AG09319 (cell line): Measurements from ENCODE around the gene PICK1.

Experiments used
- DNase-seq: peaks from one replicate; pipeline ENCODE4 v3.0.0-alpha.2; 2010; ENCODE audit warnings: low read depth; ENCODE audit errors: extremely low read depth
- TF ChIP-seq, protein P1 (sequence below): IDR thresholded peaks from 2 replicates; pipeline ENCODE4 v1.5.1; 2011; ENCODE audit warnings: low read depth, mild to moderate bottlenecking, inconsistent platforms, low read length, moderate library complexity

PICK1 gene

DNA sequence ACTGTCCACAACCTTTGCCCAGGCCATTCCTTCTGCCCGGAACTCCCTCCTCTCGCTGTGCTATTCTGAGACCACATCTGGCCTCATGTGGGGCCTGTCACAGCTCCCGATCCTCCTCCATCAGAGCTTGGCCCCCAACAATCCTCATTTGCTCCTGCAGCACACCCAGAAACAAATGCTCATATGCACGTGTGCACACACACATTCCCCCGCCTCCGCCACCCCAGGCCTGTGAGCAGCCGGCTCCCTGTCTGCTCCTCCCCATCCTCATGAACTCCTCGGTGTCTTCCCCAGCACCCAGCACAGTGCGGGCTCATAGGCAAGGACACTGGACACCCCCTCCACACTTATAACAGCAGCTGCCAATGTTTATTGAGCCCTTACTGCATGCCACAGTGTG is 29.7 kb upstream of the PICK1 start:
- TF ChIP-seq, protein P1, sequence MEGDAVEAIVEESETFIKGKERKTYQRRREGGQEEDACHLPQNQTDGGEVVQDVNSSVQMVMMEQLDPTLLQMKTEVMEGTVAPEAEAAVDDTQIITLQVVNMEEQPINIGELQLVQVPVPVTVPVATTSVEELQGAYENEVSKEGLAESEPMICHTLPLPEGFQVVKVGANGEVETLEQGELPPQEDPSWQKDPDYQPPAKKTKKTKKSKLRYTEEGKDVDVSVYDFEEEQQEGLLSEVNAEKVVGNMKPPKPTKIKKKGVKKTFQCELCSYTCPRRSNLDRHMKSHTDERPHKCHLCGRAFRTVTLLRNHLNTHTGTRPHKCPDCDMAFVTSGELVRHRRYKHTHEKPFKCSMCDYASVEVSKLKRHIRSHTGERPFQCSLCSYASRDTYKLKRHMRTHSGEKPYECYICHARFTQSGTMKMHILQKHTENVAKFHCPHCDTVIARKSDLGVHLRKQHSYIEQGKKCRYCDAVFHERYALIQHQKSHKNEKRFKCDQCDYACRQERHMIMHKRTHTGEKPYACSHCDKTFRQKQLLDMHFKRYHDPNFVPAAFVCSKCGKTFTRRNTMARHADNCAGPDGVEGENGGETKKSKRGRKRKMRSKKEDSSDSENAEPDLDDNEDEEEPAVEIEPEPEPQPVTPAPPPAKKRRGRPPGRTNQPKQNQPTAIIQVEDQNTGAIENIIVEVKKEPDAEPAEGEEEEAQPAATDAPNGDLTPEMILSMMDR = no peak
- DNase-seq = no peak

DNA sequence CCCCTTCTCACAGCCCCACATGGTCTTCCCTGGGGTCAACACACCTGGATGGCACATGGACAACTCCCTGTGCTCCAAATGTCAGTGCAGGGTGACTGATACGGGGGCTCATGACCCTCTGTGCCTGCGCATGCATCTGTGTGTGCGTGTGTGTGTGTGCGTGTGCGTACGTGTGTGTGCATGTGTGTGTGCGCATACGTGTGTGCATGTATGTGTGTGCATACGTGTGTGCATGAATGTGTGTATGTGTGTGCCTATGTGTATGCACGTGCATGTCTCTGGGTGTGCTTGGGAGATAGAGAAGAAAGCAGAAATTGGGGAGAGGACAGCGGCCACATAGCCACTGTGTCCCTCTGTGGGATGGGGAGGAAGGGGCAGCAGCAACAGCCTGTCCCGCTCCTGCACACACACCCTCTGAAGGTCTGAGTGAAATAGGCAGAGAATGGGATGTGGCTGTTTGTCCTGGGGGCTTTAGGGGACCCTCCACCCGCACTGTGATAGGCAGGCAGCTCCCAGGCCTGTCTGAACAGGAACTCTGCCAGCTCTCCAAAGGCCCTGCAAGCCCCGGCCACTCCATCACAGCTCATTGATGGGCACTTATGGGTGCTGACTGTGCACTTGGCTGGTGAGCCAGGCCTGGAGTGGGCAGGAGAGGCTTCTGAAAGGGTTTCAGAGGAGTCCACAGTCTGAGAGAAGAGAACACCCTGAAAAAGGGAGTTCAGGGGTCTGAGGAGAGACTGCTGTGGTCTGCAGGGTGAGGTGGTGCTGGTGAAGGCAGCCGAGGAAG is 28.7 kb upstream of the PICK1 start:
- no peak for DNase-seq
- TF ChIP-seq, protein P1 = no peak

DNA sequence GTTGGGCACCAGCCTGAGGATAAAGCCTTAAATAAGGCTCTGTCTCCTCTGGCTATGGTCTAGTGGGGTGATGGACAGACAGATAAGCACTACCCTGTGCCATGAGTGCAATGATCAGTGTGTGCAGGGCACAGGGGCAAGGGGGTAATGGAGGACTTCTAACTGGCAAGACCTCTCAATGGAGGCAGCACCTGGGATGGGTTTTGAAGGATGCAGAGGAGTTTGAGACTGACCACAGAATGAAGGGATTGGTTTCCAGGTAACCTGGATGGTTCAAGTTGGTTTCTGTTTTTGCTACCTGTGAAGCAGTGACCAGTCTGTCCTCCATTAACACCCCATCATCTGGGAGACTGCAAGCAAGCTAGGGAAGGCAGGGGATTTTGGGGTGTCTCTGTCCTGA is 27.8 kb upstream of the PICK1 start:
- TF ChIP-seq, protein P1 = no peak
- no peak for DNase-seq

DNA sequence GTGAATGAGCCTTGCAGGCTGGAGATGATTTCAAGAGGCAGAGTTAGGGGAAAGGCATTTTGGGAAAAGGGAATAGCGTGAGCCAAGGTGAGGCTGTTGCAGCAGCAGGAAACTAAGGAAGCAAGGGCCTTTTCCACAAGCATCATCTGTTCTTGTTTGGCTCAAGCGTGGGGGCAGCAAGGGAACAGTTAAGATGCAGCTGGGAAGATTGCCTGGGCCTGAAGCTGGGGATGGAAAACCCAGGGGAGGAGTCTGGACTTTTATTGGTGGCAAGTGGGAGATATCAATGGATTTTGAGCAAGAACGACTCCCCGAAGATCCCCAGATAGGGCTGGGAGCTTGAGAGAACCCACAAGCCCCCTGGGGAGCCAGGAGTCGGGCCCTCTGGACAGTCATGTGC is 27.3 kb upstream of the PICK1 start:
- DNase-seq = no peak
- TF ChIP-seq, protein P1 = no peak

DNA sequence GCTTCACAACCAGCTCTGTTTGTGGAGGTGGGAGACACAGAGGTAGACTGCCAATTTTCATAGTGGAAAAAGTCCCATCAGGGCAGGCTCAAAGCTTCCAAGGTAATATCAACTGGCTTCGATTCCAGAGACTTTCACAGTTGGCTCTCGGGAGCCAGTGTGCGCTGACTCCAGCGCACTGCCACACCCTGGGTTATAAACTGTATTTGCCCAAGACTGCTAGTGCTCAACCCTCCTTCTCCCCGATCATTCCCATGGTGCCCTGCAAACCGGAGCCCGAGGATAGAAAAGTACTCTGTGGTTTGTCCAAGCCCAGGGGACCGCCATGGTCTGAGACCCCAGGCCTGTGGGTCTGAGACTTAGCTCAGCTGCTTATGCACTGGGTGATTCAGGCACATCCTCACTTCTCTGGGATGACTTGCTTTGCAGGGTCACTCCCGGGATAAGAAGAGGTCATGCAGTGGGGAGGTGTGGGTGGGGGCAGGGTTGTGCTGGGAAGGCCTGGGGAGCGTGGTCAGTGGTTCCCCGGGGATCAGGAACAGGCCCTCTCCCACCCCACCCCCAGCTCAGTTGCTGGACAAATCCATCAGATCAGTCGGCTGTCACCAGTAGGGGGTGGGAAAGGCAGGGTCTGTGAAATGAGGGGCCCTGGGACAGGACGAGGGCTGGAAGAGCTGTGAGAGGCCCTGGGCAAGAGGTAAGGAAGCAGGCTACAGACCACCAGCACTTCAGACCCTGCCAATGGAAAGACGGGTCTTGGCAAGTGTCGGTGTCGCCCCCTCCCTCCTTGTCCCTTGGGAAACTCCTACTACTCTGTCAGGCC is 26.7 kb upstream of the PICK1 start:
- DNase-seq = no peak
- TF ChIP-seq, protein P1 = no peak

DNA sequence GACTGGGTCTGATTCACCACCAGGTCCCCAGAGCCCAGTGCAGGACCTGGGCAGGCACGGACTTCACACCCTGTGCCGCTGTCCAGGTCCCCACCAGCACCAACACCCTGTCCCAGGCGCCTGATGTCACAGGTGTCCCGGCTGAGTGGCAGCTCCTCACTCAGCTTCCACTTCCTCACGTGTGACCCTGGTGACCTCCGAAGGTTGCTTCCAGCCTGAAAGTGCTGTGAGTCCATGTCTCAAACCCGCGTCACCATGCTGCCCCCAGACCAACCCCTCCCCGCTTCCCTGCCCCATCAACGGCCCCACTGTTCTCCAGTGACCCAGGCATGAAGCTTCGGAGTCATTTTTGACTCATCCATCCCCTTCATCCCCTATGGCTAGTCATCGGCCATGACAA is 25.7 kb upstream of the PICK1 start:
- DNase-seq = no peak
- TF ChIP-seq, protein P1 = no peak
